Measurements from ENCODE around the gene ALPG.

GRCh38 chr2:232385660-232386489 is 20.8 kb upstream of the ALPG start:
- no peak for TF ChIP-seq CTCF (IDR thresholded peaks at IDR 0.05)
- no peak for TF ChIP-seq POLR2A (IDR thresholded peaks at IDR 0.05)
